Measurements from ENCODE around the gene AASS.

The AASS gene

GRCh38 chr7:122035876-122036275, 108.2 kb downstream of the AASS start:
- no peak for DNase-seq

DNA sequence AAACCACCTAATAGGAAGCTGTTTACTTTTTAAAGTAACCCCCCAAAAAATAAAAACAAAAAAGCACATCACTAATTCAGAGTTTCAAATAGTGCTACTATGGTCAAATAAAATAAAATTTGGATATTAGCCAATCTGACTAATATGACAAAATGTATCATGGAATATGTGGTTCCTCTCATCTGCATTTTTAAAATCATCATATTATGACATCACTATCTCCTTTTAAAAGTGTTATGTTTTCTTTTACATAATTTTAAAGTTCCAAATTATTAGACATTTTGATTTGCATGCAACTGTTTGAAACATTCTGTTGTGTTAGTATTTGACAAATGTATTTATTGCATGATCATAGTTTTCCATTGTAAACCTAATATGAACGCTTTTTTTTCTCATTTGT, 110.4 kb downstream of the AASS start:
- no peak for DNase-seq

GRCh38 chr7:122027058-122027457, 117.0 kb downstream of the AASS start:
- DNase-seq, result no peak

All from NCI-H1092 (cell line).